Measurements from ENCODE around the gene GADL1. TPM values are rescaled to one million over a fixed set of nuclear protein-coding genes. Genes with fewer than 3 reads are reported as not detected.

The GADL1 gene
- total RNA-seq, 1 donor from 2014 or later: not detected

DNA sequence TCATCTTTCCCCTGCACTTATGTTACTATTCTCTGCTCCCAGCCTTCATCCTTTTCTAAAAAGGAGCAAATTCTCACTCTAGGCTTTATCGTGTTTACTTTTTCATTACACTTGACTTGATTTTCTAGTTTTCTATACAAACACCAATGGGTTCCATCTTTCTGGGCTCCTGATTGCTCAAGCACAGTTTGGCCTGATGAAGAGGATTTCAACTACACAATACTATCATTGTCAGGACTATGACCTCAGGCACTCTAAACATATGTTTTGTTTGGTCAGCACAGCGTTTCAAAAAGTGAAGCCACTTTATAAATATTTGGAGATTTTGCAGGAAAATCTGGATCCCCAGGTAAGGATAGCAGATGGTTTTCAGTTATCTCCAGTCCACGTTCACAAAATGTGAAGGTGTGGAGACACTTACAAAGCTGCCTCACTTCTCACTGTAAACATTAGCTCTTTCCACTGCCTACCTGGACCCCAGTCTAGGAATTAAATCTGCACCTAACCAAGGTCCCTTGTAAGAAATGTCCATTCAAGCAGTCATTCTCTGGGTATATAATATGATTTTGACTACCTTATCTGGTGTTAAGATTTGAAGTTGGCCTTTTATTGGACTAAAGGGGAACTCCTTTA lies 201.8 kb downstream of the GADL1 start:
- no peaks in the 10 kb centered on the region for H3K27me3 Mint-ChIP-seq (ENCODE audit: unreplicated experiment)
- peaks cover 2% of the 10 kb centered on the region for H3K9me3 Mint-ChIP-seq (ENCODE audit: unreplicated experiment)
- H3K4me1 Mint-ChIP-seq (ENCODE audit: low read depth, unreplicated experiment): peaks cover 18% of the 10 kb centered on the region
- H3K4me3 Mint-ChIP-seq (ENCODE audit: unreplicated experiment): no peak overlapping the region
- no peak overlapping the region for H3K27ac Mint-ChIP-seq (ENCODE audit: unreplicated experiment)
- no peak for DNase-seq
- H3K36me3 Mint-ChIP-seq (ENCODE audit: unreplicated experiment): no peaks in the 10 kb centered on the region
- TF ChIP-seq, protein P1, sequence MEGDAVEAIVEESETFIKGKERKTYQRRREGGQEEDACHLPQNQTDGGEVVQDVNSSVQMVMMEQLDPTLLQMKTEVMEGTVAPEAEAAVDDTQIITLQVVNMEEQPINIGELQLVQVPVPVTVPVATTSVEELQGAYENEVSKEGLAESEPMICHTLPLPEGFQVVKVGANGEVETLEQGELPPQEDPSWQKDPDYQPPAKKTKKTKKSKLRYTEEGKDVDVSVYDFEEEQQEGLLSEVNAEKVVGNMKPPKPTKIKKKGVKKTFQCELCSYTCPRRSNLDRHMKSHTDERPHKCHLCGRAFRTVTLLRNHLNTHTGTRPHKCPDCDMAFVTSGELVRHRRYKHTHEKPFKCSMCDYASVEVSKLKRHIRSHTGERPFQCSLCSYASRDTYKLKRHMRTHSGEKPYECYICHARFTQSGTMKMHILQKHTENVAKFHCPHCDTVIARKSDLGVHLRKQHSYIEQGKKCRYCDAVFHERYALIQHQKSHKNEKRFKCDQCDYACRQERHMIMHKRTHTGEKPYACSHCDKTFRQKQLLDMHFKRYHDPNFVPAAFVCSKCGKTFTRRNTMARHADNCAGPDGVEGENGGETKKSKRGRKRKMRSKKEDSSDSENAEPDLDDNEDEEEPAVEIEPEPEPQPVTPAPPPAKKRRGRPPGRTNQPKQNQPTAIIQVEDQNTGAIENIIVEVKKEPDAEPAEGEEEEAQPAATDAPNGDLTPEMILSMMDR (IDR thresholded peaks at IDR 0.05; ENCODE audit: partially characterized antibody, unreplicated experiment): no peak

DNA sequence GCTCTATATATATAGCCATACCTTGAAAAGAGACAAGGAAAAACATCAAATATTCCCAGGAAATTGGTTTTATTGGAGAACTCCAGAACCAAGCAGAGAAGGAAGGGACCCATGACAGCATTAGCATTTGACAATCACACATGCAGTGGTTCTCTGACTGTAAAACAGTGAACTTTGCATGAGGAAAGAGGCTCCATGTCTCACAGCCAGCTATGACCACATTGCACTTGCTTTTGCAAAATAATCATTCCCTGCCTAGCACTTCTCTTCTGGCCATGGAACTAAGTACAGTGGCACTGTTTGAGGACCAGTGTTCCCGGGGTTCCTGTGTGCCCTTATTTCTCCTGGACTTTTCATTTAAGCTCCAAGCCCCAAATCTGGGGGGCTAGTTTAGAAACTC lies 202.5 kb downstream of the GADL1 start:
- Mint-ChIP-seq H3K4me1 (ENCODE audit: low read depth, unreplicated experiment) (peaks cover 16% of the 10 kb centered on the region), H3K27ac (ENCODE audit: unreplicated experiment) (no peak overlapping the region), H3K27me3 (ENCODE audit: unreplicated experiment) (no peaks in the 10 kb centered on the region), H3K36me3 (ENCODE audit: unreplicated experiment) (no peaks in the 10 kb centered on the region), H3K4me3 (ENCODE audit: unreplicated experiment) (no peak overlapping the region), H3K9me3 (ENCODE audit: unreplicated experiment) (peaks cover 2% of the 10 kb centered on the region)
- TF ChIP-seq, protein P1 (IDR thresholded peaks at IDR 0.05; ENCODE audit: partially characterized antibody, unreplicated experiment): no peak
- DNase-seq: no peak

DNA sequence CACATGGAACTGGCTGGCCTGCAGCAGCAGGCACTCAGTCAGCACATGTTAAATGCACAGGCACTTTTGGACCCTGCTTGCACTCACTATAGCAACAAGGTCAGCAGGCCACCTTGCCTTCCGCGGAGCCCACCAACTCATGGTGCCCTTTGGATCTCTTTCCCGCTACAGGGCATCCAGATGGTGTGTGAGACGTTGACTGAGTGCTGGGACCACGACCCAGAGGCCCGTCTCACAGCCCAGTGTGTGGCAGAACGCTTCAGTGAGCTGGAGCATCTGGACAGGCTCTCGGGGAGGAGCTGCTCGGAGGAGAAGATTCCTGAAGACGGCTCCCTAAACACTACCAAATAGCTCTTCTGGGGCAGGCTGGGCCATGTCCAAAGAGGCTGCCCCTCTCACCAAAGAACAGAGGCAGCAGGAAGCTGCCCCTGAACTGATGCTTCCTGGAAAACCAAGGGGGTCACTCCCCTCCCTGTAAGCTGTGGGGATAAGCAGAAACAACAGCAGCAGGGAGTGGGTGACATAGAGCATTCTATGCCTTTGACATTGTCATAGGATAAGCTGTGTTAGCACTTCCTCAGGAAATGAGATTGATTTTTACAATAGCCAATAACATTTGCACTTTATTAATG lies 203.1 kb downstream of the GADL1 start:
- H3K9me3 Mint-ChIP-seq (ENCODE audit: unreplicated experiment): peaks cover 2% of the 10 kb centered on the region
- TF ChIP-seq, protein P1 (IDR thresholded peaks at IDR 0.05; ENCODE audit: partially characterized antibody, unreplicated experiment): no peak

DNA sequence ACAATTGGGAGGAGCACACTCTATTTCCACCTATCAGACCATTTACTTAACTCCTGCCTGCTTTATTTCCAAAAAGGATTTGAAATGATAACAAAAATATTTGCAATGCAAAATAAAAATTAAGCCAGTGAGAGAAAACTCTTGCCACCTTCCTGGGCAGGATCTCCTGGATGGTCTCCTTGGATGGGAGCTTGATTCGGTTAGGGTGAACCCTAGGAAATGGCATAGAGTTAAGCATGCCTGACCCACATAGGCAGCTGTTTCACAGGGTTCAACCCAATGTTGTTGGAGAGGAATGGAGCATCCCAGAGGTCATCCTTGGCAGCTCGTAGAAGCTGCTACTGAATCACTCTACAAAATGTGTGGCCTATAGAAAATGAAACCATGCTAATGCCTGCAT lies 204.3 kb downstream of the GADL1 start:
- H3K36me3 Mint-ChIP-seq (ENCODE audit: unreplicated experiment): no peaks in the 10 kb centered on the region
- H3K27ac Mint-ChIP-seq (ENCODE audit: unreplicated experiment): no peak overlapping the region
- TF ChIP-seq, protein P1 (IDR thresholded peaks at IDR 0.05; ENCODE audit: partially characterized antibody, unreplicated experiment): no peak
- no peak for DNase-seq
- no peak overlapping the region for H3K4me3 Mint-ChIP-seq (ENCODE audit: unreplicated experiment)
- H3K4me1 Mint-ChIP-seq (ENCODE audit: low read depth, unreplicated experiment): peaks cover 16% of the 10 kb centered on the region
- H3K27me3 Mint-ChIP-seq (ENCODE audit: unreplicated experiment): no peaks in the 10 kb centered on the region
- H3K9me3 Mint-ChIP-seq (ENCODE audit: unreplicated experiment): no peaks in the 10 kb centered on the region

More for the DNA sequence above, 203.1 kb downstream of the GADL1 start:
- H3K4me3 Mint-ChIP-seq (ENCODE audit: unreplicated experiment): no peak overlapping the region
- H3K27ac Mint-ChIP-seq (ENCODE audit: unreplicated experiment): no peak overlapping the region
- peaks cover 16% of the 10 kb centered on the region for H3K4me1 Mint-ChIP-seq (ENCODE audit: low read depth, unreplicated experiment)
- H3K27me3 Mint-ChIP-seq (ENCODE audit: unreplicated experiment): no peaks in the 10 kb centered on the region
- H3K36me3 Mint-ChIP-seq (ENCODE audit: unreplicated experiment): no peaks in the 10 kb centered on the region
- DNase-seq: no peak
